Mammary epithelial cell (primary cell): ENCODE data around the gene AFAP1L2.

Source experiments
- EZH2 ChIP-seq: IDR thresholded peaks from 2 replicates; pipeline ENCODE4 v1.6.1; 2012; ENCODE audit warnings: low read length, inconsistent platforms, borderline replicate concordance
- TF ChIP-seq, protein P1 (sequence below), 2 donors: IDR thresholded peaks in 1 of 2; conservative IDR thresholded peaks in 1 of 2; 2 replicates each; pipeline ENCODE4 v1.5.1; 2011 to 2012; ENCODE audit warnings: inconsistent platforms in 2 of 2, low read length in 2 of 2, mild to moderate bottlenecking in 2 of 2, control low read depth in 1 of 2, low read depth in 1 of 2; ENCODE audit not compliant: insufficient read depth in 1 of 2; ENCODE audit errors: extremely low read depth in 1 of 2

DNA sequence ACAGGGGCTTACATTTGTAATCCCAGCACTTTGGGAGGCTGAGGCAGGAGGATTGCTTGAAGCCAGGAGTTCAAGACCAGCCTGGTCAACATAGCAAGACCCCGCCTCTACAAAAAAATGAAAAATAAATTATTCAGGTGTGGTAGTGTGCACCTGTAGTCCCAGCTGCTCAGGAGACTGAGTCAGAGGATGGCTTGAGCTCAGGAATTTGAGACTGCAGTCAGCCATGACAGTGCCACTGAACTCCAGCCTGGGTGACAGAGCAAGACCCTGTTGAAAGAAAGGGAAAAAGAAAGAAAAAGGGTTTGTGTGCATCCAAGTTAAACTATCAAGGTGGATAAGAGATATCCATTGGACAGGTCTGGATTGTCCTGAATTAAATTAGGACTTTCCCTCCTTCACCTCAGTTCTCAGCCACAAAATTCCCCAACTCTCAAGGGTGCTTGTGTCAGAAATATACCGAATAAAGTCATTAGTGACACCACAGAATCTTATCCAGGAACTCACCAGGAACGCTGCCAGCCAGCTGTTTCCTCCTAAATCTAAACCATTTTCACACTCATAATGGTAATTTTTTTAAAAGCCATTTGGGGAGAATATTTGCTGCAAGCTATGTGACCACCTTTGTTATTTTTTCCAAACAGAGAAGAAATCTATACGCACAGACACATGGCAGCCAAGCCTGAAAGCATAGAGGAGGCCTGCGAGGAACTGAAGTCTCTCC, 12.0 kb downstream of the AFAP1L2 start:
- TF ChIP-seq, protein P1, sequence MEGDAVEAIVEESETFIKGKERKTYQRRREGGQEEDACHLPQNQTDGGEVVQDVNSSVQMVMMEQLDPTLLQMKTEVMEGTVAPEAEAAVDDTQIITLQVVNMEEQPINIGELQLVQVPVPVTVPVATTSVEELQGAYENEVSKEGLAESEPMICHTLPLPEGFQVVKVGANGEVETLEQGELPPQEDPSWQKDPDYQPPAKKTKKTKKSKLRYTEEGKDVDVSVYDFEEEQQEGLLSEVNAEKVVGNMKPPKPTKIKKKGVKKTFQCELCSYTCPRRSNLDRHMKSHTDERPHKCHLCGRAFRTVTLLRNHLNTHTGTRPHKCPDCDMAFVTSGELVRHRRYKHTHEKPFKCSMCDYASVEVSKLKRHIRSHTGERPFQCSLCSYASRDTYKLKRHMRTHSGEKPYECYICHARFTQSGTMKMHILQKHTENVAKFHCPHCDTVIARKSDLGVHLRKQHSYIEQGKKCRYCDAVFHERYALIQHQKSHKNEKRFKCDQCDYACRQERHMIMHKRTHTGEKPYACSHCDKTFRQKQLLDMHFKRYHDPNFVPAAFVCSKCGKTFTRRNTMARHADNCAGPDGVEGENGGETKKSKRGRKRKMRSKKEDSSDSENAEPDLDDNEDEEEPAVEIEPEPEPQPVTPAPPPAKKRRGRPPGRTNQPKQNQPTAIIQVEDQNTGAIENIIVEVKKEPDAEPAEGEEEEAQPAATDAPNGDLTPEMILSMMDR (conservative IDR thresholded peaks at IDR 0.05 in 1 of 2, IDR thresholded peaks at IDR 0.05 in 1 of 2; ENCODE audit: extremely low read depth in 1 of 2, insufficient read depth in 1 of 2, low read depth in 1 of 2, low read length in 2 of 2): no peak
- no peak for TF ChIP-seq EZH2
